ENCODE measurements around the gene FBXO46. TPM values are rescaled to one million over a fixed set of nuclear protein-coding genes. Genes with fewer than 3 reads are reported as not detected.

The FBXO46 gene
- total and polyA plus RNA-seq, 10 of the 15 experiments (the other 5 are each of a cell fraction or from before 2014, with no cell fraction given) = 2.5 to 61.5 (median 13.7) TPM

GRCh38 chr19:45764945-45765701, 34.4 kb upstream of the FBXO46 start (continued):
- TF ChIP-seq HSF1 (IDR thresholded peaks at IDR 0.05; ENCODE audit: low read depth, low read length) (no peak), LARP7 (IDR thresholded peaks at IDR 0.05) (no peak), SMC3 (IDR thresholded peaks at IDR 0.05; ENCODE audit: borderline replicate concordance, low read length) (no peak)

DNA sequence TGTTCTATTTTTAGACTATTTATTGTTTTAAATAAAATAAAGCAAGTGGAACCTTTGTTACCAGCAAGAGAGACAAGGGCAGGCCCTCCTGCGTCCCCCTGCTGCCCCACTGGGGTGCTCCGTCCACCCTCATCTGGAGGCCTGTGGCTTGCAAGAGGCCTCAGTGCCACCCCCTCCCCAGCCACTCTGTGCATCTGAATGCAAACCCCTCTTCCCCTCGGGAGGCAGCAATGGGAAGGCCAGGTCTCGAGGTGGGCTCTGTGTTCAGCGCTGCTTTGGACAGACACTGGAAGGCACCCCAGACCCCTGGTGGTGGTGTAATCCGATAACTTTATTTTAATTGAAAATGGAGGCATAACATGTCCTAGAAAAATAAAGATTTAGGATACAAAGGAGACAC, 33.8 kb upstream of the FBXO46 start:
- intact Hi-C loops (cut with micrococcal nuclease; ENCODE audit: unreplicated experiment) = no loop called here
- no TSS peak for BruUV-seq (replicated peaks)
- DNase-seq (ENCODE audit: low read depth, low spot score) = no peak
- no peak for TF ChIP-seq WRNIP1 (IDR thresholded peaks at IDR 0.05; ENCODE audit: borderline replicate concordance, low read depth, low read length)
- TF ChIP-seq HSF1 (IDR thresholded peaks at IDR 0.05; ENCODE audit: low read depth, low read length) = no peak
- TF ChIP-seq MYC (IDR thresholded peaks at IDR 0.05; ENCODE audit: insufficient read depth, insufficient read length, insufficient replicate concordance, low read length, severe bottlenecking) = no peak
- no peak for TF ChIP-seq IRF4 (IDR thresholded peaks at IDR 0.05; ENCODE audit: low read depth, low read length)
- TF ChIP-seq, protein P1, sequence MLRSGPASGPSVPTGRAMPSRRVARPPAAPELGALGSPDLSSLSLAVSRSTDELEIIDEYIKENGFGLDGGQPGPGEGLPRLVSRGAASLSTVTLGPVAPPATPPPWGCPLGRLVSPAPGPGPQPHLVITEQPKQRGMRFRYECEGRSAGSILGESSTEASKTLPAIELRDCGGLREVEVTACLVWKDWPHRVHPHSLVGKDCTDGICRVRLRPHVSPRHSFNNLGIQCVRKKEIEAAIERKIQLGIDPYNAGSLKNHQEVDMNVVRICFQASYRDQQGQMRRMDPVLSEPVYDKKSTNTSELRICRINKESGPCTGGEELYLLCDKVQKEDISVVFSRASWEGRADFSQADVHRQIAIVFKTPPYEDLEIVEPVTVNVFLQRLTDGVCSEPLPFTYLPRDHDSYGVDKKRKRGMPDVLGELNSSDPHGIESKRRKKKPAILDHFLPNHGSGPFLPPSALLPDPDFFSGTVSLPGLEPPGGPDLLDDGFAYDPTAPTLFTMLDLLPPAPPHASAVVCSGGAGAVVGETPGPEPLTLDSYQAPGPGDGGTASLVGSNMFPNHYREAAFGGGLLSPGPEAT (IDR thresholded peaks at IDR 0.05; ENCODE audit: low read depth) = no peak
- TF ChIP-seq, protein P2, sequence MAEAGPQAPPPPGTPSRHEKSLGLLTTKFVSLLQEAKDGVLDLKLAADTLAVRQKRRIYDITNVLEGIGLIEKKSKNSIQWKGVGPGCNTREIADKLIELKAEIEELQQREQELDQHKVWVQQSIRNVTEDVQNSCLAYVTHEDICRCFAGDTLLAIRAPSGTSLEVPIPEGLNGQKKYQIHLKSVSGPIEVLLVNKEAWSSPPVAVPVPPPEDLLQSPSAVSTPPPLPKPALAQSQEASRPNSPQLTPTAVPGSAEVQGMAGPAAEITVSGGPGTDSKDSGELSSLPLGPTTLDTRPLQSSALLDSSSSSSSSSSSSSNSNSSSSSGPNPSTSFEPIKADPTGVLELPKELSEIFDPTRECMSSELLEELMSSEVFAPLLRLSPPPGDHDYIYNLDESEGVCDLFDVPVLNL (IDR thresholded peaks at IDR 0.05; ENCODE audit: low read depth, low read length) = no peak
- Histone ChIP-seq H3K36me3 (ENCODE audit: control insufficient read depth in 2 of 2, insufficient read depth in 2 of 2, low read length in 1 of 2) (no peaks in the 10 kb centered on the region), H3K4me1 (ENCODE audit: control insufficient read depth, insufficient read depth, low read length) (no peaks in the 10 kb centered on the region), H3K9me3 (replicated peaks; ENCODE audit: control insufficient read depth, insufficient read depth, low read length) (no peaks in the 10 kb centered on the region), H3K9ac (ENCODE audit: control insufficient read depth, insufficient read depth, low read length) (no peak overlapping the region), H3K27ac (ENCODE audit: control insufficient read depth, insufficient read depth) (no peak overlapping the region), H3K27me3 (replicated peaks in 1 of 2; ENCODE audit: control insufficient read depth in 2 of 2, insufficient read depth in 2 of 2, low read length in 1 of 2) (no peaks in the 10 kb centered on the region), H3K4me2 (ENCODE audit: control insufficient read depth, insufficient read depth) (no peak overlapping the region), H3K4me3 (no peak overlapping the region), H2AFZ (ENCODE audit: control insufficient read depth, low read depth, low read length) (no peak overlapping the region), H3K79me2 (ENCODE audit: control insufficient read depth, insufficient read depth, low read length) (no peaks in the 10 kb centered on the region; the same call in 1 of the 2 replicates), H4K20me1 (ENCODE audit: control insufficient read depth, insufficient read depth) (no peaks in the 10 kb centered on the region)
- ChIA-PET CTCF (no interaction called here), RAD21 (ENCODE audit: unreplicated experiment) (no interaction called here), SMC1A (ENCODE audit: uncharacterized antibody, unreplicated experiment) (no interaction called here), POLR2A (no interaction called here)
- no peak for ATAC-seq
- no peak for FAIRE-seq
- WGBS (ENCODE audit: insufficient coverage, insufficient replicate concordance, low lambda C conversion rate, missing lambda C conversion rate) = 72% methylated on average over 6 of the region's 6 CpGs
- in situ Hi-C loops (cut with MboI) = no loop called here
